NCI-H128 (cell line): Measurements from ENCODE around the gene ZNF764.

Experiments used
- DNase-seq: peaks from one replicate; lab custom pipeline; 2025; ENCODE audit not compliant: unreplicated experiment; lab: John Stamatoyannopoulos, UW

The ZNF764 gene

GRCh38 chr16:30570636-30571444 is 12.7 kb upstream of the ZNF764 start:
- DNase-seq, result no peak

DNA sequence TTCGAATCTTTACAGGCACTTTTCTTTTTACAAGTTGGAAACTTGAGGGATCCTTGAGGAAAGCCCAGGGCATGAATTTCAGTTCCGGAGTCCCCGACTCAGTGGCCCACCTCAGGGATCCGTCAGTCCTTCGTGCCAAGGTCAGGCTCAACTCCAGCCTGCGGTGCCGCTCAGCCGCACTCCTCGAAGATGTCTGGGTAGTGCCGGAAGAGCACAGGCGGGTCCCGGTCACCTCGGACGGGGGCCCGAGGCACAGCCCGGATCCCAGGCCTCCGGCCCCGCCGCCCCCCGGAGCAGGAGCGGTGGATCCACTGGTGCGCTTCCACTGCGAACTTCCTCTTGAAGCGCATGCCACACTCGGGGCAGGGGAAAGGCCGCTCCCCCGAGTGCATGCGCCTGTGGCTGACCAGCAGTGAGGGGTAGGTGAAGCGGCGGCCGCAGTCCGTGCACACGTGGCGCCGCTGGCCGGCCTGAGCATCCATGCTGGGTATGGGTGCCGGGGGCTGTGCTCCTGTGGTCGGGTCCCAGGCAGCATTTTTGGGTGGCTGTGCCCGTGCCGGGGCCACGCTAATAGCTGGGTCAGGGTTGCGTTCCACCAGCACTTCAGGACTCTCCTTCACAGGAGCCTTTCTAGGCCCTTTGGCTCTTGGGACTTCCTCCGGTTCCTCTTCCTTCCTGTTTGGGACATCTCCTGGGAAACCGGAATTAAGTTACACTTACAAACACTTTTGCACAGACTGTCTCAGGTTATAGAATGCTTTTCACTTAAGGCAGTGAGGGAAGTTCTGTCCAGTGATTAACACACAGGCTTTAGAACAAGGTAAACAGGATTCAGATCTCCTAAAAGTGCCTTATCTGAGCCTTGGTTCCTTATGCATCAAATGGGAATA is 11.8 kb upstream of the ZNF764 start:
- DNase-seq, result no peak

- DNase-seq, result no peak
Measured at GRCh38 chr16:30569281-30569680, 11.1 kb upstream of the ZNF764 start.

- no peak for DNase-seq
Measured at GRCh38 chr16:30567991-30568638, 9.9 kb upstream of the ZNF764 start.

DNA sequence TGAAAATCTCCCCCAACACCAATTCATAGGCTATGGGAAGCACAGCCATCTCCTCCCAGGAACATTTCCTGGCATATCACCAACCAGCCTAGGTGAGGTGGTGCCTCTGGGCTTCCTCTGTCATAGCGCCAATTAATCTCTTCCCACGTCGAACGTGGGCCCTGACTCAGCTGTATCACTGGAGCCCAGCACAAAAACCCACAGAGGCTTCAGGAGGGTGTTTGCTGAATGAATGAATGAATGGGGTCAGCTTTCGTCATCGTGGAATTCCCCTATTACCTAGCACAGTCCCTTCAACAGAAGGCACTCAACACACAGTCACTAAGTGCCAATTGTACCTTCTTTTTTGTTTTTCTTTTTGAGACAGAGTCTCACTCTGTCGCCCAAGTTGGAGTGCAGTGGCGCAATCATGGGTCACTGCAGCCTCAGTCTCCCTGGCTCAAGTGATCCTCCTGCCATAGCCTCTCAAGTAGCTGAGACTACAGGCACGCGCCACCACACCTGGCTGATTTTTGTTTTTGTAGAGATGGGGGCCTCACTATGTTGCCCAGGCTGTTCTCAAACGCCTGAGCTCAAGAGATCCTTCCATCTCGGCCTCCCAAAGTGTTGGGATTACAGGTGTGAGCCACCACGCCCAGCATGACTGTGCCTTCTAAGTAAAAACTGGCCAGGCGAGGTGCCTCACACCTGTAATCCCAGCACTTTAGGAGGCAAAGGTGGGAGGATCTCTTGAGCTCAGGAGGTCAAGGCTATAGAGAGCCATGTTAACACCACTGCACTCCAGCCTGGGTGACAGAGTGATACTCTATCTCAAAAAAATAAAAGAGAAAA is 9.2 kb upstream of the ZNF764 start:
- DNase-seq, result no peak

DNA sequence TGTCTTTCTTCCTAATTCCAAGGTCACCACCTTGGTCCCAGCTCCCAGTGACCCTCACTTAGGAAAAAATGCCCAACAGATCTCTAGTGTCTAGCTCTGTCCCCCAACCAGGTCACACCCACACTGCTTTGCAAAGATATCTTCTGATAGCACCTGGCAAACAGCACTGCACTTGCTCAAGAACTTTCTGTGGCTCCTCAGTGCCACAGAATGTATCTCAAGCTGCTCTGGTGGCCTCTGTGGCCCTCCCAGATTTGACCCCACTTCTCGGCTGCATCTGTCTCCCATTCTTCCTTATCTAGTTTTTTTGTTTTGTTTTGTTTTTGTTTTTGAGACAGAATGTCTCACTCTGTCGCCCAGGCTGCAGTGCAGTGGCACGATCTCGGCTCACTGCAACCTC is 8.4 kb upstream of the ZNF764 start:
- DNase-seq, result no peak

DNA sequence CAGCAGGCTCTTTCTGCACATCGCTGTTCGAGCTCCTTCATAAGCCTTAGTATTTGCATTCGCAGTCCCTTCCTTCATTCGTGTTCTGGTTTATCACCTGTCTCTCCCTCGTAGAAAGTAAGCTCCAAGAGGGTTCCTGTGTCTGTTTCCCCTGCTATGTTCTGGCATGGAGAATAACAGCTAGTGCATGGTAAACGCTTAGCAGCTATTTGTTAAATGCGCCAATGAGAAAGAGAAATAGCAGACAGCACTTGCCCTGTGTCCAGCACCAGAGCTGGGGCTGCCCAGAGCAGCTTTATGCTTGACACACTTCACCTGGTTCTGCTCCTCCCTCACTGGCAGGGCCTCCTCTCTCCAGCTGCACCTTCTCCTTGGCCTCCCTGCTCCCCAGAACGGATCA is 7.8 kb upstream of the ZNF764 start:
- DNase-seq, result no peak

DNA sequence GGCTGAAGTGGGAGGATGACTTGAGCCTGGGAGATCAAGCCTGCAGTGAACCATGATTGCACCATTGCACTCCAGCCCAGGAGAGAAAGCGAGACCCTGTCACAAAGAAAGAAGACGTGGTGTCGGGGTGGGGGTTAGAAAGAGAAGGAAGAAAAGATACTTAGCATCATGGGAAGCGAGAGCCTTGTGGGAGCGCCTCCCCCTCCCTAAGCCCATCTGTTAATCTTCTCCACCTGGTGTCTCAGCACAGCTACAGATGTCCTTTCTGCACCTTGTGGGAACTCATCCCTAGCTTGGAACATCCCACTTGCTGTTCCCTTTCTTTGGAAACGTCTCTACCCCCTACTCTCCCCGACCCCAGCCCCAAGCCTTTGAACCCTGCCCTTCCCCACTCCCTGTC is 7.4 kb upstream of the ZNF764 start:
- no peak for DNase-seq

- no peak for DNase-seq
Measured at GRCh38 chr16:30562021-30562420, 3.8 kb upstream of the ZNF764 start.

GRCh38 chr16:30561089-30561816 is 3.1 kb upstream of the ZNF764 start:
- DNase-seq, result no peak

DNA sequence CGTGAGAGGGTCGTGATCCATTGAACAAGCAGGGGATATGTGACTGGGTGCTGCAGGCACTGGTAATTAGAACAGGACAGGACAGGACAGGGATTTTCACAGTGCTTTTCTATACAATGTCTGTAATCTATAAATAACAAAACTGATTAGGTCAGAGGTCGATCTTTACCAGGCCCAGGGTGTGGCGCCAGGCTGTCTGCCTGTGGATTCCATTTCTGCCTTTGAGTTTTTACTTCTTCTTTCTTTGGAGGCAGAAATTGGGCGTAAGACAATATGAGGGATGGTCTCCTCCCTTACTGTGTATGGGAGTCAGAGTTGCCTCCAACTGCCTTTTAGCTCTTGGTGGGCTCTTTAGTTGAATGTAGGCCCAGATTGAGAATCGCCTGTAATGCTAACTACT is 1.5 kb upstream of the ZNF764 start:
- no peak for DNase-seq

DNA sequence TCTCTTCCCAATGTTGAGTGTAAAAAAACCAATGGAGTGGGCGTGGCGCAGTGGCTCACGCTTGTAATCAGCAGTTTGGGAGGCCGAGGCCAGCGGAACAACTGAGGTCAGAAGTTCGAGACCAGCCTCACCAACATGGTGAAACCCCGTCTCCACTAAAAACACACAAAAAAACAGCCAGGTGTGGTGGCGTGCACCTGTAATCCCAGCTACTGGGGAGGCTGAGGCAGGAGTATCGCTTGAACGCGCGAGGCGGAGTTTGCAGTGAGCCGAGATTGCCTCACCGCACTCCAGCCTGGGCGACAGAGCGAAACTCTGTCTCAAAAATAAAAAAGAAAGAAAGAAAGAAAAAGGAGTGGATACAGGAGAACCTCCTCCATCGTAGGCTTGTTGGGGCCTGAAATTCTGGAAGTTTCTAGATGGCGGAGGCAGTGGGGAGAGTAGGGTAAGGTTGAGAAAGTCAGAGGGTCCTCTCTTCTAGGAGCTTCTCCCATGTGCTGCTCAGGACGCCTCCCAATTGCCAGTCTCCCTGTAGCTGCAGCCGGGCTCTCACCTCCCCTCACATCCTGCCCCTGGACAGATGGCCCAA is 709 bp upstream of the ZNF764 start:
- DNase-seq, result no peak

DNA sequence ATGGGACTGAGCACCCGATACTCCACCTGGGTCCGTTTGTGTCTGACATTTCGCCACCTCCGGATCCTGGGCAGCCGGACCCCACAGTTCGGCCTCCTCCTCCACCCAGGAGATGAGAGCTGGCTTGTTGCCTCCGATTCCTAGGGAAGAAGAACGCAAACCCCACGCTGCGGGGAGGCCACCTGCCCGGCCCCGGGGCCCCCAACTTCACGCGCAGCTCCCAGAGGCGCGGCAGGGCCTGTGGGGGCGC is 542 bp downstream of the ZNF764 start:
- DNase-seq, result no peak

DNA sequence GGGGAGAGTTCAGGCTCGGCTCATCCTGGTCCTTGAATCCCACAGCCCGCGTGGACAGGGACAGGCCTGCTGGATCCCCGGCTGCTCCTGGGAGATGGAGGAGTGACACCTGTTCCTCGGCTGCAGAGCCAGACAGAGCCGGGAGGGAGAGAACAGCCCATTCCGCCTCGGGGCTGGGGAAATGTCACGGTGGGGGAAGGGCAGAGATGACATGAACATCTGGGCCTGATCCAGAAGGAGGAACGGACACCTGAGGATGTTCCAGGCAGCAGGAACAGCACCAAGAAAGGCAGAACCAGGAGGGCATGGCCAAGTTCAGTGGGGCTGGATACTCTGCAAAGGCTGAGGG is 2.1 kb downstream of the ZNF764 start:
- DNase-seq, result no peak

GRCh38 chr16:30555315-30556124 is 2.7 kb downstream of the ZNF764 start:
- DNase-seq, result no peak

GRCh38 chr16:30554557-30555314 is 3.4 kb downstream of the ZNF764 start:
- DNase-seq, result no peak

DNA sequence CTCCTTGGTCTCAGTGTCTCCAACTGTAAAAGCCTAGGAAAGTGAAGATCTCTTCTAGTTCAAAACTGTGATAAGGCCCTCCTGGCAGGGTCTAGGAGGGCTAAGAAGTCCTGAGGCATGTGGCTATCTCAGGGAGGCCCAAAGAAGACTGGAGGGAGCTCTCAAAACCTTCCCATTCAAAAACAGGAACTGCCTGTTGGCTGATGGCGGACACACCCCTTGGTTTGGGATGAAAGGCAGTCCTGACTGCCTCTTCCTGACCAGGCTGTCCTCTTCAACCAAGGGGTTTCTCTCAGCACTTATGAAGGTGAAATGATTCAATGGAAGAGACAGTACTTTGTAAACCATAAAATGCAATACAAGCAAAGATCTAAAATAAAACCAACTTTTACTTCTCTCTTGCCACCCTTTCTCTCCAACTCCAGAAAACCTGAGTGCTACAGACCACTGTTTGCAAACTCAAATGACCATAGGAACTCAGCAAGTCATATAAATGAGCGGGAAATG is 4.7 kb downstream of the ZNF764 start:
- DNase-seq, result no peak

DNA sequence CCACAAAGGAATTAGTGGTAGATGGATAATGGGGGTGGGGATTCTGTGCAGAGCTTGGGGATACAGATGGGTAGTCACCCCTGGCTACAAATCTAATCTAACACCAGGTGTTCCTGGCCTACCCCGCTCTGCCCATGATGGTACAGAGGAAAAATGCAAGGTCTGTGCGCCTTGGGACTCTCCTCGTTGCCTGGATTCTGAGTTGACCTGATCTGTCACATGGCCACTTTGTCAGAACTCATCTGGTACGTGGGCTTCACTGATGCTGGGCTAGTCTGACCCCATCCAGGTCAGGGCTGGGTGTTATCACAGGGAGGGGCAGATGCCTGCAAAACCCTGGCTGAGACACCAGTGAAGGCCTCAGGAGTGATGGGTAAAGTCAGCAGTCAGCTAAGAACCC is 5.2 kb downstream of the ZNF764 start:
- DNase-seq, result no peak
